Rectal smooth muscle tissue (tissue), 1 donor: ENCODE data around the gene OTUD1.

Experiments
- H3K27ac ChIP-seq: one replicate; pipeline ENCODE4 v1.7.0; 2013; ENCODE audit warnings: low read depth, low read length, inconsistent platforms
- H3K27me3 ChIP-seq: one replicate; pipeline ENCODE4 v1.7.0; 2013; ENCODE audit warnings: low read length; ENCODE audit not compliant: control insufficient read depth, insufficient read depth
- H3K36me3 ChIP-seq: one replicate; pipeline ENCODE4 v1.7.0; 2013; ENCODE audit warnings: low read length; ENCODE audit not compliant: control insufficient read depth, insufficient read depth
- H3K4me1 ChIP-seq: one replicate; pipeline ENCODE4 v1.7.0; 2013; ENCODE audit warnings: low read length; ENCODE audit not compliant: control insufficient read depth, insufficient read depth
- H3K4me3 ChIP-seq: one replicate; pipeline ENCODE4 v1.7.0; 2013; ENCODE audit warnings: low read length
- H3K9ac ChIP-seq: one replicate; pipeline ENCODE4 v1.7.0; 2013; ENCODE audit warnings: low read length

Gene OTUD1

DNA sequence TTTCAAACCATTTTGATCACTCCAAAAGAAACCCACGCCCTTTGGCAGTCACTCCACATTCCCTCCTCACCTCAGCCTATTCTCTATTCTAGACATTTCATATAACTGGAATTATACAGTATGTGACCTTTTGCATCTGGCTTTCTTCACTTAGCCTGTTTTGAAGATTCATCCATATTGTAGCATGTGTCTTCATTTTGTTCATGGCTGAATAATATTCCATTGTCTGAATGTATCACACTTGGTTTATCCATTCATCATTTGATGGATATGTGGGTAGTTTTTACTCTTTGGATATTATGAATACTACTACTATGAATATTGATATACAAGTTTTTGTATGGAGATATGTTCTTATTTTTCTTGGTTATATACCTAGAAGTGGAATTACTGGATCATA is 3.5 kb upstream of the OTUD1 start:
- no peaks in the 10 kb centered on the region for H3K4me1 ChIP-seq
- no peaks in the 10 kb centered on the region for H3K27me3 ChIP-seq
- H3K27ac ChIP-seq = no peak overlapping the region
- no peaks in the 10 kb centered on the region for H3K36me3 ChIP-seq
- no peak overlapping the region for H3K9ac ChIP-seq
- H3K4me3 ChIP-seq = no peak overlapping the region

GRCh38 chr10:23436983-23437382 is 1.9 kb upstream of the OTUD1 start:
- H3K4me1 ChIP-seq = peaks cover 7% of the 10 kb centered on the region
- H3K9ac ChIP-seq = no peak overlapping the region
- no peak overlapping the region for H3K27ac ChIP-seq
- no peak overlapping the region for H3K4me3 ChIP-seq
- no peaks in the 10 kb centered on the region for H3K36me3 ChIP-seq
- no peaks in the 10 kb centered on the region for H3K27me3 ChIP-seq

GRCh38 chr10:23437963-23438546 is 820 bp upstream of the OTUD1 start:
- Histone ChIP-seq H3K27ac (peak overlapping the region; percentile 73), H3K4me3 (peak overlapping the region; percentile 85), H3K27me3 (no peaks in the 10 kb centered on the region), H3K4me1 (peaks cover 12% of the 10 kb centered on the region), H3K36me3 (no peaks in the 10 kb centered on the region), H3K9ac (no peak overlapping the region)

- H3K27me3 ChIP-seq = no peaks in the 10 kb centered on the region
- no peaks in the 10 kb centered on the region for H3K36me3 ChIP-seq
- peak overlapping the region; percentile 82 for H3K27ac ChIP-seq
- H3K4me1 ChIP-seq = peaks cover 12% of the 10 kb centered on the region
- peak overlapping the region; percentile 10 for H3K9ac ChIP-seq
- peak overlapping the region; percentile 83 for H3K4me3 ChIP-seq
Measured at GRCh38 chr10:23439452-23439960, 631 bp downstream of the OTUD1 start.

- Histone ChIP-seq H3K27ac (peak overlapping the region; percentile 82), H3K9ac (peak overlapping the region; percentile 25), H3K4me3 (peak overlapping the region; percentile 83), H3K36me3 (no peaks in the 10 kb centered on the region), H3K4me1 (peaks cover 12% of the 10 kb centered on the region), H3K27me3 (no peaks in the 10 kb centered on the region)
Measured at GRCh38 chr10:23439961-23440889, 1.4 kb downstream of the OTUD1 start.

DNA sequence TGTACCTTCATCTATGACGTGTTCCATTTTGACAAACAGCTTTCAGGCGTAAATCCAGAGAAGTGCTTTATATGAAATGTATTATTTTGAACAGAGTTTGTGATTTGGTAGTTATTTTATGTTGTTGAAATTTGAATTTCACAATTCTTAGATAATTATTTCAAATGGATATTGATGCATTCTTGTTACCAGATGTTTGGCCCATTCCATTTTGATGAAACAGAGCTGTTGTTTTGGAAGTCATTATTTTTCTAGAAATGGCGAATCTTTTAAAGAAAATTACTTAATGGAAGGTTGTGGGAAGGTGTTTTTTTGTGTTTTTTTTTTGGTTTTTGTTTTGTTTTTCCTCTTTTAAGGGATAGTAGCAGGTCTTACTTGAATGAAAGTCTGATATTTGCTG is 2.4 kb downstream of the OTUD1 start:
- peaks cover 12% of the 10 kb centered on the region for H3K4me1 ChIP-seq
- H3K27ac ChIP-seq = no peak overlapping the region
- H3K9ac ChIP-seq = no peak overlapping the region

GRCh38 chr10:23442936-23443335 is 4.1 kb downstream of the OTUD1 start:
- H3K4me1 ChIP-seq = peaks cover 12% of the 10 kb centered on the region

More for the DNA sequence above, 2.4 kb downstream of the OTUD1 start:
- no peaks in the 10 kb centered on the region for H3K27me3 ChIP-seq
- H3K4me3 ChIP-seq = peak overlapping the region; percentile 83
- H3K36me3 ChIP-seq = no peaks in the 10 kb centered on the region

DNA sequence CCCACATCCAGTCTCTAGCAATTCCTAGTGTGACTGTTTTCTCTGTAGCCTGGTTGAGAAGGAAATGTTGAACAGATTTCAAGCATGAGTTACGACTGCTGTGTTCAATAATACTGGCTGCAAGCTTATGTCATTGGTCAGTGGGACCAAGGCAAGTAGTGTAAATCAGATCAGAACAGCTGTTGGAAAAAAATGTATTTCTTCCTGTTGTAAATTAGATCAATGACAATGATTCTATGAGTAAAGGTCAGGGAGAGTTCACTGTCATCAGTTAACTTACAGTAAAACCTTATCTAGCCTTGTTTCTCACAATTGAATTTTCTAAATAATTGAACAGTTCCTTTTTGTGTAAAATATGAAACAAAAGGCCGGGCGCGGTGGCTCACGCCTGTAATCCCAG is 6.7 kb downstream of the OTUD1 start:
- H3K4me1 ChIP-seq = peaks cover 12% of the 10 kb centered on the region
- no peaks in the 10 kb centered on the region for H3K27me3 ChIP-seq
- no peak overlapping the region for H3K27ac ChIP-seq
- no peak overlapping the region for H3K9ac ChIP-seq
- no peaks in the 10 kb centered on the region for H3K36me3 ChIP-seq
- H3K4me3 ChIP-seq = no peak overlapping the region

More at GRCh38 chr10:23442936-23443335, 4.1 kb downstream of the OTUD1 start:
- no peak overlapping the region for H3K9ac ChIP-seq
- no peaks in the 10 kb centered on the region for H3K36me3 ChIP-seq
- H3K27me3 ChIP-seq = no peaks in the 10 kb centered on the region
- no peak overlapping the region for H3K27ac ChIP-seq
- H3K4me3 ChIP-seq = no peak overlapping the region

- no peaks in the 10 kb centered on the region for H3K4me1 ChIP-seq
- no peaks in the 10 kb centered on the region for H3K36me3 ChIP-seq
- no peak overlapping the region for H3K27ac ChIP-seq
- no peak overlapping the region for H3K4me3 ChIP-seq
- no peak overlapping the region for H3K9ac ChIP-seq
- H3K27me3 ChIP-seq = no peaks in the 10 kb centered on the region
Measured at GRCh38 chr10:23448323-23448722, 9.4 kb downstream of the OTUD1 start.

- no peak overlapping the region for H3K27ac ChIP-seq
- H3K27me3 ChIP-seq = no peaks in the 10 kb centered on the region
- no peak overlapping the region for H3K4me3 ChIP-seq
- no peak overlapping the region for H3K9ac ChIP-seq
- no peaks in the 10 kb centered on the region for H3K36me3 ChIP-seq
- no peaks in the 10 kb centered on the region for H3K4me1 ChIP-seq
Measured at GRCh38 chr10:23448802-23449570, 10.1 kb downstream of the OTUD1 start.

- Histone ChIP-seq H3K27me3 (no peaks in the 10 kb centered on the region), H3K36me3 (no peaks in the 10 kb centered on the region), H3K9ac (no peak overlapping the region), H3K4me3 (no peak overlapping the region), H3K27ac (no peak overlapping the region), H3K4me1 (no peaks in the 10 kb centered on the region)
Measured at GRCh38 chr10:23452033-23452655, 13.3 kb downstream of the OTUD1 start.

GRCh38 chr10:23453465-23453864 is 14.6 kb downstream of the OTUD1 start:
- H3K9ac ChIP-seq = no peak overlapping the region
- H3K27ac ChIP-seq = no peak overlapping the region
- H3K4me1 ChIP-seq = no peaks in the 10 kb centered on the region
- no peaks in the 10 kb centered on the region for H3K27me3 ChIP-seq
- no peak overlapping the region for H3K4me3 ChIP-seq
- H3K36me3 ChIP-seq = no peaks in the 10 kb centered on the region
